Measurements from ENCODE around the gene GSTM5. TPM values are rescaled to one million over a fixed set of nuclear protein-coding genes. Genes with fewer than 3 reads are reported as not detected.
"Not testable (repeated sequence)": the region's sequence is repeated elsewhere in the genome, so short reads cannot be mapped to it uniquely, and the experiment has no call there.

The GSTM5 gene
- total and polyA plus RNA-seq, 3 donors from 2014 or later, result 5.5 to 10.6 (median 6.5) TPM

DNA sequence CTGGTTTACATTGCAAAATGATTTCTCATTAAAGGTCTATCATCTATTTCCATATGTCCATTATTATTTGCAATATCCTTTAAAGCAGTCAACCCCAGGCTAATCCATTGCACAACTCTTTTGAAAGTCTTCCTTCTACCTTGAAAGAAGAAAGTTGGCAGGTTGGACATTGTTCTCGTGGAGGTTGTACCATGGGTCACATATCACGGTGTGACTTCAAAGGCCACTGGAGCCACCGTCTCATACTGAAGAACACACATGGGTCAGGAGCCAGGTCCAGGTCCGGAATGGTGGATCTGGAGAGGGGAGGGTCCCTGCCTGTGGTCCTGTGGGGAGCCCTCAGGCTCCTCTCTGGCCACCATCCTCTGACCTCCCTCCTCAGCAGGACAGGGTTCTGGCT, 26.2 kb upstream of the GSTM5 start:
- H3K27me3 ChIP-seq; H3K4me3 ChIP-seq; intact Hi-C loops (cut with DNase I; ENCODE audit: low total_unique reads); H3K36me3 ChIP-seq (ENCODE audit: low read depth, missing control alignments); H3K9me3 ChIP-seq; H3K27ac ChIP-seq; H3K4me1 ChIP-seq; DNase-seq: not testable (repeated sequence)
- no CpG with 5 or more reads among the region's 4 CpGs for WGBS, 2 donors

DNA sequence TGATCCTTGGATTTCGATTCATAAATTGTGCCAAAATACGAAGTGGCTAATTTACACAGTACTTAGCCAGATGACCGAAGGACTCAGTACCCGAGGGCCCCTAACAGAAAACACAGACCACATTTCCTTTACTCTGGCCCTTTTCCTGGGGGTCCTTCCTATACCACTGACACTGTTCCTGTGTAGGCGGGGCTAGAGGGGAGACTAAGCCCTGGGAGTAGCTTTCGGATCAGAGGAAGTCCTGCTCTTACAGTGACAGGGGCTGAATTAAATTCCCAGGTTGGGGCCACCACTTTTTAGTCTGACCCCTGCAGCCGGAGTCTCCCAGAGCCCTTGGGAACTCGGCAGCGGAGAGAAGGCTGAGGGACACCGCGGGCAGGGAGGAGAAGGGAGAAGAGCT, 24.9 kb upstream of the GSTM5 start:
- H3K27me3 ChIP-seq; H3K27ac ChIP-seq; H3K36me3 ChIP-seq (ENCODE audit: low read depth, missing control alignments); H3K4me3 ChIP-seq; intact Hi-C loops (cut with DNase I; ENCODE audit: low total_unique reads); H3K9me3 ChIP-seq; DNase-seq; H3K4me1 ChIP-seq: not testable (repeated sequence)
- 57% methylated on average over 4 of the region's 11 CpGs; no CpG with 5 or more reads in 1 of the 2 donors for WGBS, 2 donors

DNA sequence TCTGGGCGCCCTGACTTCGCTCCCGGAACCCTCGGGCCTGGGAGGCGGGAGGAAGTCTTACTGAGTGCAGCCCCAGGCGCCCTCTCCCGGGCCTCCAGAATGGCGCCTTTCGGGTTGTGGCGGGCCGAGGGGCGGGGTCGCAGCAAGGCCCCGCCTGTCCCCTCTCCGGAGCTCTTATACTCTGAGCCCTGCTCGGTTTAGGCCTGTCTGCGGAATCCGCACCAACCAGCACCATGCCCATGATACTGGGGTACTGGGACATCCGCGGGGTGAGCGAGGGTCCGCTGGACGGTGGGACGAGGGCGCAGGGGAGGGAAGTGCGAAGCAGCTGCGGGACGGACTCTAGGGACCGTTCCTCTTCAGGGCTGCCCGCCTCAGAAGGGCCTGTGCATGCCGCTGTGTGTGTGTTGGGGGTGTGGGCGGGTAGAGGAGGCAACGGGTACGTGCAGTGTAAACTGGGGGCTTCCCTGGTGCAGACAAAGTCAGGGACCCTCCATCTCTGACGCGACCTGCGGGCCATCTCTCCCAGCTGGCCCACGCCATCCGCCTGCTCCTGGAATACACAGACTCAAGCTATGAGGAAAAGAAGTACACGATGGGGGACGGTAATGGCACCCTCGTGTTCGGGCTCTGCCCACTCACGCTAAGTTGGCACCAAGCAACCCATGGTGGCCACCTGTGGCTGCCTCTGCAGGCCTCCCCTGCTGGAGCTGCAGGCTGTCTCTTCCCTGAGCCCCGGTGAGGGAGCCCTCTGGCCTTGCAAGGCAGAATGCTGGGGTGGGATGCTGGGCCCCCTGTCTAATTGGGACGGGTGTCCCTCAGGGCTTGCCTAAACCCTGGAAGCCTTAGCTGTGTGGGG, 24.2 kb upstream of the GSTM5 start, which contains the start of gene GSTM1:
GSTM1 (plus strand) TSS at position 177 of the 859 bp plus-strand sequence; CDS start at position 234, 57 bp downstream.
- TF ChIP-seq, protein P1, sequence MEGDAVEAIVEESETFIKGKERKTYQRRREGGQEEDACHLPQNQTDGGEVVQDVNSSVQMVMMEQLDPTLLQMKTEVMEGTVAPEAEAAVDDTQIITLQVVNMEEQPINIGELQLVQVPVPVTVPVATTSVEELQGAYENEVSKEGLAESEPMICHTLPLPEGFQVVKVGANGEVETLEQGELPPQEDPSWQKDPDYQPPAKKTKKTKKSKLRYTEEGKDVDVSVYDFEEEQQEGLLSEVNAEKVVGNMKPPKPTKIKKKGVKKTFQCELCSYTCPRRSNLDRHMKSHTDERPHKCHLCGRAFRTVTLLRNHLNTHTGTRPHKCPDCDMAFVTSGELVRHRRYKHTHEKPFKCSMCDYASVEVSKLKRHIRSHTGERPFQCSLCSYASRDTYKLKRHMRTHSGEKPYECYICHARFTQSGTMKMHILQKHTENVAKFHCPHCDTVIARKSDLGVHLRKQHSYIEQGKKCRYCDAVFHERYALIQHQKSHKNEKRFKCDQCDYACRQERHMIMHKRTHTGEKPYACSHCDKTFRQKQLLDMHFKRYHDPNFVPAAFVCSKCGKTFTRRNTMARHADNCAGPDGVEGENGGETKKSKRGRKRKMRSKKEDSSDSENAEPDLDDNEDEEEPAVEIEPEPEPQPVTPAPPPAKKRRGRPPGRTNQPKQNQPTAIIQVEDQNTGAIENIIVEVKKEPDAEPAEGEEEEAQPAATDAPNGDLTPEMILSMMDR (IDR thresholded peaks at IDR 0.05), result no peak
- TF ChIP-seq POLR2A (IDR thresholded peaks at IDR 0.05), result no peak
- no peak for DNase-seq
- H3K36me3 ChIP-seq (ENCODE audit: low read depth, missing control alignments), result no peaks in the 10 kb centered on the region
- no peak within 1 kb of the TSS for H3K4me3 ChIP-seq
- H3K9me3 ChIP-seq, result no peaks in the 10 kb centered on the region
- intact Hi-C loops (cut with DNase I; ENCODE audit: low total_unique reads), result no loop called here
- no peak within 1 kb of the TSS for H3K27ac ChIP-seq
- no peaks in the 10 kb centered on the region for H3K27me3 ChIP-seq
- no peaks in the 10 kb centered on the region for H3K4me1 ChIP-seq
- no CpG with 5 or more reads among the region's 46 CpGs for WGBS, 2 donors

DNA sequence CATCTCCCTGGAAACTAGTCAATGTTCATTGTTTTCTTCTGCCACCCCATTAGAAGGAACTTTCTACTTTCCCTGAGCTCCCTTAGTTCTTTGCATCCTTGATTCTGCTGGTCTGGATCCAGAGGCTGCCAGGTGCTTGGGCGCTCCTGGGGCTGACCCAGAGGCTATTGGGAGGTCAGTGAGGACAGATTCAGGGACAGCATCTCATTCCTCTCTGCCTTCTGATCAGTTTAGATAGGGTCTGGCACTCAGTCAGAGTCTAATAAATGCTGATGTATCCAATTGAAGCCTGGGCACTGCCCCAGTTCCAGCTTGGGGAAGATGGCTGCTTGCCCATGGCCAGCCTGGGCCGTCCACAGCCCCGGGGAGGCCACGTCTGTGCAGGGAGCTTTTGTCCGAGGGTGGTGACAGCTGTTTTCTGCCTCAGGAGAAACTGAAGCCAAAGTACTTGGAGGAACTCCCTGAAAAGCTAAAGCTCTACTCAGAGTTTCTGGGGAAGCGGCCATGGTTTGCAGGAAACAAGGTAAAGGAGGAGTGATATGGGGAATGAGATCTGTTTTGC, 22.1 kb upstream of the GSTM5 start:
- Histone ChIP-seq H3K36me3 (ENCODE audit: low read depth, missing control alignments) (no peaks in the 10 kb centered on the region), H3K27ac (no peak overlapping the region), H3K4me3 (no peak overlapping the region), H3K9me3 (no peaks in the 10 kb centered on the region), H3K27me3 (no peaks in the 10 kb centered on the region), H3K4me1 (no peaks in the 10 kb centered on the region)
- intact Hi-C loops (cut with DNase I; ENCODE audit: low total_unique reads), result no loop called here
- no peak for DNase-seq
- no peak for TF ChIP-seq POLR2A (IDR thresholded peaks at IDR 0.05)
- TF ChIP-seq, protein P1 (IDR thresholded peaks at IDR 0.05), result no peak
- no CpG with 5 or more reads among the region's 6 CpGs for WGBS, 2 donors

DNA sequence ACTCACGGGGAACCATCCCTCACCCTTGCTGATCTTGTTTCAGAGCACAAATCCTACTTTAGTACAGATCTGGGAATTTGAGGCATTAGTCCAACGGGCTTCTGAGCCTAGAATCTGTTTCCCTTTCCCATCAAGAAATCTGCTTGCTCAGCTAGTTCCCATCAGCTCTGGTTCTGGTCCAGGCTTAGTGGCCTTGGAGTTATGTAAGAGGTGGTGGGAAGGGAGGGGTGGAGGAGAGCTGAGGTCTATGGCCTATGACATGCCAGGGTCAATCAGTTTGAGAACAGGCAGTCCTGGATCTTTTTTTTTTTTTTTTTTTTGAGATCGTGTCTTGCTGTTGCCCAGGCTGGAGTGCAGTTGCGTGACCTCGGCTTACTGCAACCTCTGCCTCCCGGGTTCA, 20.3 kb upstream of the GSTM5 start:
- Histone ChIP-seq H3K27me3 (no peaks in the 10 kb centered on the region), H3K27ac (no peak overlapping the region), H3K9me3 (no peaks in the 10 kb centered on the region), H3K36me3 (ENCODE audit: low read depth, missing control alignments) (no peaks in the 10 kb centered on the region), H3K4me3 (no peak overlapping the region), H3K4me1 (no peaks in the 10 kb centered on the region)
- intact Hi-C loops (cut with DNase I; ENCODE audit: low total_unique reads), result no loop called here
- DNase-seq, result no peak
- no CpG with 5 or more reads among the region's 6 CpGs for WGBS, 2 donors
- TF ChIP-seq POLR2A (IDR thresholded peaks at IDR 0.05), result no peak
- TF ChIP-seq, protein P1 (IDR thresholded peaks at IDR 0.05), result no peak

DNA sequence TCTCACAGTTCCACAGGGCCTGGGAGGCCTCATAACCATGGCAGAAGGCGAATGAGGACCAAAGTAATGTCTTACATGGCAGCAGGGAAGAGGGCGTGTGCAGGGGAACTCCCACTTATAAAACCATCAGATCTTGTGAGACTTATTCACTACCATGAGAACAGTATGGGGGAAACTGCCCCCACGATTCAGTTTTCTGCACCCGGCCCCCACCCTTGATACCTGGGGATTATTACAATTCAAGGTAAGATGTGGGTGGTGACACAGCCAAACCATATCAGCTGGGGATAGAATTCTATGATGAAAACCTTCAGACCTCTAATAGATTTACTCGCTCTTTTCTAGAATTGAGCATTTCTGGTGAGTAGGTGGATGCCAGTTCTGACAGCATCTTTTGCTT, 17.7 kb upstream of the GSTM5 start:
- H3K27ac ChIP-seq; intact Hi-C loops (cut with DNase I; ENCODE audit: low total_unique reads); H3K36me3 ChIP-seq (ENCODE audit: low read depth, missing control alignments); H3K27me3 ChIP-seq; H3K4me1 ChIP-seq; DNase-seq; H3K4me3 ChIP-seq; H3K9me3 ChIP-seq: not testable (repeated sequence)
- no CpG with 5 or more reads among the region's 5 CpGs for WGBS, 2 donors

DNA sequence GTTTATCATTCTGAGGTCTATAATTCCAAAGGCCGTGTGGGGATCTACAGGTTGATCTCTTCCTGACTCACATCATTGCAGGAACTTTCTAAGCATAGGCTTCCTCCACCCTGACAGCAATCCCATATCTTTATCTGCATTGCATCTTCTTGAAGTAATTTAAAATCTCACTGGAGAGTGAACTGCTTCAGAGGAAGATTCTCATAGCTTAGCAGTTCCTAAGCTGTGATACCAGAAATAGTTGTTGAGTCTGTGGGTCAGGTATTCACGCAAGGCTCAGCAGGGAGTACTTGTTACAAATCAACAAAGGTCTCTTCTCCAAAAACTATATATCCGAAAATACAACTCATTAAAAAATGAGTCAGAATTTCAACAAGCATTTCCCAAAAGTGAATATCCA, 16.9 kb upstream of the GSTM5 start:
- H3K27ac ChIP-seq; intact Hi-C loops (cut with DNase I; ENCODE audit: low total_unique reads); H3K9me3 ChIP-seq; H3K27me3 ChIP-seq; H3K36me3 ChIP-seq (ENCODE audit: low read depth, missing control alignments); DNase-seq; H3K4me1 ChIP-seq; H3K4me3 ChIP-seq: not testable (repeated sequence)
- no CpG with 5 or more reads among the region's 3 CpGs for WGBS, 2 donors

Measured in testis (tissue), 3 donors.